Mucosa of gallbladder (tissue), 1 donor: ENCODE data around the gene CALCB. TPM values are rescaled to one million over a fixed set of nuclear protein-coding genes. Genes with fewer than 3 reads are reported as not detected.

Experiments used
- DNase-seq: peaks from one replicate; pipeline ENCODE4 v3.0.0-alpha.2; 2020; ENCODE audit warnings: low spot score
- total RNA-seq: library from RNA; stranded (reverse); gene quantifications from one replicate; pipeline ENCODE4 v1.2.1, GENCODE V29; 2021
- donor health status: DM: no; HTN: no; CAD: no.

Gene CALCB
- total RNA-seq, 1 donor from 2014 or later: not detected

DNA sequence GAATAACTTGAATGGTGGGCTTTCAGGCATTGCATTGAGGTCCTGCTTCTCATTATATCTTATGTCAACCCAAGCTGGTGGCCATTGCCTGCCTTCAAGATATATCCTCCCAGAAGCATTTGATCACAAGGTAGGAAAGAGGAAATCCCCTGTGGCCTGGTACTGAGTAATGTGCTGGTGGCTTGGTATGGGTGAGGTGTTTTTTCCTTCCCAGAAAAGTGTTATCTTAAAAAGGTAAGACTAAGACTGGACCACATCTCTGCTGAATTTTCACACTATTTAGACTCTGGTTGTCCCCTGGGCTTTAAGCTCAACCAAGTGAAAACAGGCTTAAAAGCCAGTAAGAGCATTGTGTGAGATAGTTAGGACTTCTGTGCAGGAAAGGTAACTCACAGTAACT, 45.0 kb downstream of the CALCB start:
- DNase-seq: no peak

DNA sequence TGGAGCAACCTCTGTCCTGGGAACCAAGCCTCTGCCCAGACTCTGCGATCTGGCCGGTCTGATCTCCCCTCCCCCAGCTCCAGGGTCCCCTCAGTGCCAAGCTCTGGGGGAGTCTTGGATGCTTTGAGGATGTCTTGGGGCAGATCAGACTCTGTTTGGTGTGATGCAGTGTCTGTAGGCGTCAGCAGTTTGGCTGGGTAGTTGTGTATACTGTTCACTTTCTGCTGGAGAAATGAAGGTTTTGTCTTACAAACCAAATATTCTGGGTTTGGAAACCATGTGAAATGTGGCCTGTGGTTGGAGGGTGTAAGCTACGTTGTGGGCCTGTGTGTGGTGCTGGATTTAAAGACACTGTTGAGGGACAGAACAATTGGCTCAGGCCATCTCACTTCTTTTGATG, 46.0 kb downstream of the CALCB start:
- no peak for DNase-seq

DNA sequence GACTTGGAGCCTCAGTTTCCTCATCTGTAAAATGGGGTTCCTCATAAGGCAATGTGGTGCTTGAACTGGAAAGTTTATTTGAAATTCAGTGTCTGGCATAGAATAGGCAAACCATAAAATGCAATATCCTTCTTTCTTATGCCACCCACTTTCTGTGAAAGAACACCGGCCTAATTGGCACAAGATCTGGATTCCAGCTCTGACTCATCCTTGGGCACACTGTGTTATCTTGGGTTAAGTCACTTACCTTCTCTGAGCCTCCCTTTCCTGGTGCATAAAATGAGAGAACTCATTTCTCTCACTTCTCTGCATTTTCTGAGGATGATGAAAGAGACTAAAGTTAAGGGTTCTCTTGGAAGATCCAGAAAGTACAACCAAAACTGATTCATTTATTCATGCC, 46.4 kb downstream of the CALCB start:
- DNase-seq: no peak

DNA sequence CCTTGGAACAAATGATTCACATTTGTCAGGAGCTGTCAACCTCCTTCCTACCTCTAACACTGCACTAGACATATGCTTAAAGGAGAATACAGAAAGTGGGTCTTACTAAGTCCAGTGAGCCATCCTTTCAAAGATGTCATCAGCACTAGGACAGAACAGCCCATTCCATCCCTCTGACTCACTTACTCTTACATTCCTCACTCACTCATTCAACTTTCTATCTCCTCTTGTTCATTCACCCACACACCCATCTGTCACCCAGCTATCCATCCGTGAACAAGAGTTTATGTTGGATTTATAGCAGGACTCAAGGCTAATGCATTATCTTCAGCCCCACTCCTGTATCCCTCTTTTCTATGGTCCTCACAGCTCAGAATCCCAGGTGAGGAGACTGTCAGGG, 50.5 kb downstream of the CALCB start:
- no peak for DNase-seq

DNA sequence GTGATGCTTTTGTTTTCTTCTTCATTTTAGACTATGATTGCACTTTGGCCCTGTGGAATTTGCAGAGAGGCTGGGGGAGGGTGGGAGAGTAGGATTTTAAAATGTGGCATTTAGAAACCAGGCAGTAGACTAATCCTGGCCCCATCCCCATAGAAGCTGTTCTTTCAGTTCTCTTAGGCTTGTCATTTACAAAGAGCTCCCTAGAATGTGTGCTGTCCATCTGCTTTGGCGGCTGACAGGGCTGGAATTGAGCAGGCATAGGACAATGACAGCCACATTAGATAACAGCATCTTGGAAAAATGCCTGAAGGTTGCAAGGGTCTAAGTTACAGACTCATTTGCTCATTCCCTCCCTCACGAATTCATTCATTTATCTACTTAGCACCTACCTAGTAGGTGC, 51.1 kb downstream of the CALCB start:
- DNase-seq: no peak

DNA sequence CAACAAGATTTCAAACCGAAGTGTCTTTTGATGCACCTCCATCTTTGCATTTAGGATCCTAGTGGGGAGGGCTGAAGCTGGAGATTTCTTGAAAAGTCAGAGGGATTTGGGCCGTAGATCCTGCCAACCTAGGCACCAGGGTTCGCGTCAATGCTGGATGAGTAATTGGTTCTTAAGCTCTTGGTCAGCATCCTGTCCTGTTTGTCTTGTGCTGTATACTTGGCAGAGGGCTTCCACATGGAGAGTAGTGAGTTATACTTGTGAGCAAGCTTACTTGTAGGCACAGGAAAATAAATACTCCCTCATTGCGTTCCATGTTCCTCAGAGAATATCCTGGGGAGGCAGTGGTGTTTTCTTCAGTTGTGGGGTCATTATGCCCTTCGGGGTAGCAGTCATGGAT, 53.9 kb downstream of the CALCB start:
- no peak for DNase-seq

Other genes starting within 250 kb of the CALCB start
- 9.6 TPM for gene CYP2R1, start 181.4 kb upstream of the CALCB start, total RNA-seq
- gene CALCA, start 101.2 kb upstream of the CALCB start, total RNA-seq: not detected
- gene INSC, start 41.3 kb downstream of the CALCB start, total RNA-seq: 1.2 TPM